C4-2B (cell line): ENCODE data around the gene UGT1A4.

Experiments used
- CTCF ChIP-seq: fragments of 450-650 bp; conservative IDR thresholded peaks from 2 replicates; pipeline ENCODE4 v1.5.1; 2017; ENCODE audit warnings: mild to moderate bottlenecking
- ZFX ChIP-seq: fragments of 450-650 bp; IDR thresholded peaks from 2 replicates; pipeline ENCODE4 v1.6.1; 2017

- TF ChIP-seq CTCF (peak; percentile 37), ZFX (no peak)
These were observed 43.5 kb upstream of the UGT1A4 start for GRCh38 chr2:233674995-233675394.
